Anterior cingulate cortex (tissue), 58 donors: ENCODE data around the gene ARHGAP24.
"Not testable (repeated sequence)": the region's sequence is repeated elsewhere in the genome, so short reads cannot be mapped to it uniquely, and the experiment has no call there.

Experiments
- DNase-seq, 58 donors: peaks; one replicate each; lab custom pipeline; 2025; lab: John Stamatoyannopoulos, UW

ARHGAP24 gene

DNA sequence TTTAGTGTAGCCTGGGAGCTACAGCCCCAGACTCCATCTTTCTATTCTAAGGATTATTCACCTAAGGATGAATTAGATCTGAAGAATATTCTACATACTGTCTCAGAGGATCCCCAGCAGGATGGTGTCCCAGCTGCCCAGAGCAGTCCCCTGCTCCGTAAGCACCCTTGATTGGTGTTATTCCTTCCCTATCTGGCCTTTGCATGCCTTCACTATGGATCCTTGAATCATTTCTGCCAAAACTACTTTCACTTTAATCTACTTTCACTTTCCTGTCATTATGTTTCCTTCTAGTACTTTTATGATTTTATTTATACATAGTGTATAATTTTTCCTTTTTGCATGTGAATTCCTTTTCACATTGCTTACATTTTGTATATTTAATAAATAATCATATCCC, 39.2 kb downstream of the ARHGAP24 start:
- no peak for DNase-seq

DNA sequence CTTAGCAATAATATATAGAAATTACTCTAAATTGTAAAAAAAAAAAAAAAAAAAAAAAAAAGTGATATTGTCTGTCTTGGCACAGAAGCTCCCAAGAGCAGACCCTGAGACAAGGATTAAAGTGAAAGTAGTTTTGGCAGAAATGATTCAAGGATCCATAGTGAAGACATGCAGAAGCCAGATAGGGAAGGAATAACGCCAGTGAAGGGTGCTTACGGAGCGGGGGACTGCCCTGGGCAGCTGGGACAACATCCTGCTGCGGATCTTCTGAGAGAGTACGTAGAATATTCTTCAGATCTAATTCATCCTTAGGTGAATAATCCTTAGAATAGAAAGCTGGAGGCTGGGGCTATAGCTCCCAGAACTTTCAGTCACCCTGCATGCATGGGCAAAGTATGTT, 39.8 kb downstream of the ARHGAP24 start:
- DNase-seq, result no peak

DNA sequence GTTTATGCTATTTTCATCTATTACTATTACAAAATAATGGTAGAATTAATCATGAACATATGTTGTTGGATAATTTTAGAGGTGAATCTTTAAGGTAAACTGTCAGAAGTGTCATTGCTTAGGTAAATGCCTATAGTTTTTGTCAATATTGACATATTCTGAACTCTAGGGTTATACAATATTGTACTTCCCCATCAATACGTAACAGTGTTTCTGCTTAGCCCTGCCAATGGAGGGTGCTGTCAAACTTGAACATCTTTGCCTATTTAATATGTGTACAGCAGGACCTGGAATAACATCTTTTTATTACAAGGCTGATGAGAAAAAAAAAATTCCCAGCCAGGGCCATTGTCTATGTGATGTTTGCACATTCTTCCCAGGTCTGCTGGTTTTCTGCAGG, 40.8 kb downstream of the ARHGAP24 start:
- no peak for DNase-seq

DNA sequence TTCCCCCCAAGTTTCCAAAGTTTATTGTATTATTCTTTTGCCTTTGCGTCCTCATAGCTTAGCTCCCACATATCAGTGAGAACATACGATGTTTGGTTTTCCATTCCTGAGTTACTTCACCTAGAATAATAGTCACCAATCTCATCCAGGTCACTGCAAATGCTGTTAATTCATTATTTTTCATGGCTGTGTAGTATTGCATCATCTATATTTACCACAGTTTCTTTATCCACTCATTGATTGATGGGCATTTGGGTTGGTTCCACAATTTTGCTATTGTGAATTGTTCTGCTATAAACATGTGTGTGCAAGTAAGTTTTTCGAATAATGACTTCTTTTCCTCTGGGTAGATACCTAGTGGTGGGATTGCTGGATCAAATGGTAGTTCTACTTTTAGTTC, 43.6 kb downstream of the ARHGAP24 start:
- DNase-seq, result not testable (repeated sequence)

DNA sequence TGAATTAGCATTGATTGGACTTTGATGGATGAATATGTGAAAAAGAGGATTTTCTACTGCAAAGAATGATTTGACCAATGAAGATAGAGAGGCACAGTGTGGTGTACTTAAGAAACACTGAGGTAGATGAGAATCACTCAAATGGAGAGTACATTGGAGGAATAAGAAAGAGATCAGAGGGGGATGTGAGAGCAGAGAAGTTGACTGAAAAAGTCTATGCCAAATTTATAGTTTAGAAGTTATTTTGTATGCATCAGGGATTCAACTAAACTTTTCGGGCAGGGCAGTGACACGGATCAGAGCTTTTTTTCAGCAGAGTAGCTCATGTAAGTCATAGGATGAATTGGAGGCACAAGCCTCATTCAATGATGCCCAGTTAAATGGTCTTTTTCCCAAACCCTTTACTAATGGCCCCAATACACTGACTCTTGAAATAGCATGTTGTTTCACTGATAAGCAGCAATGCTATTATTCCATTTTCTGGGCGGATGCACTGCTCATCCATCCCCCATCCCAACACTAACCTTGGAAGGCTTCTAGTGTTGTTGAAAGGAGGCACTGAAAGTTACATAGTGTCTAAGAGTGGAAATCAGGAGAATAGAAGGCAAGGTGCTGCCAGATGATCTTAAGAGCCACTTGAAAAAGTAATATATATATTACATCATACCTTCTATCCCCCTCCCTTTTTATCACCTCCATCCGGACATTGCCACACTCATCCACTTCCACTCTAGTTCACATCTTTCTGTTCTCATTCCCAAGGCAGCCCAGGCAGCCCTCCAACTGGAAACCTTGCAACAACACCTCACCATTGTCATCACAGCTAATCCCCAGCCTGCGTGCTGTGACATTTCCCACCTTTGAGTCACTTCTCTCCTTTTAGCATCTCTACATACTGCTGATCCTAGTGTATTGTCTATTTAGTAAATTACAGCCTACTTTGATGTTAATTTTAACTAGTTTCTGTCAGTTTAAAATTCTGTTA, 46.1 kb downstream of the ARHGAP24 start:
- no peak for DNase-seq

DNA sequence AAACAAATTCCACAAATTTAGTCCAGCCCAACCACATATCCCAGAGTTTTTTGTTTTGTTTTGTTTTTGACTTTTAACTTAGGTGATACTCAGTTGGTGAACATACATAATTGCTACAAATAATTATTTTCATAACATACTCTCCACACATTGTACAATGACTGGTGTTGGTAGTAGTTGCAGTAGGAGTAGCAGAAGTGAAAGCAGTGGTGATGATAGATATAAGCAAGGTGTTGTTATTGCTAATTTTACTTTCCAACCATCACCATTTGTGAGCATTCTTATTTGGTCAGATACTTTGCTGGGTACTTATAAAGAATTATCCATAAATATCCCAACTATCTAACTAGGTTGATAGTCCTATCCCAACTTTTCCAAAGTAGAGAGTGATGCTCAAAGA, 47.3 kb downstream of the ARHGAP24 start:
- DNase-seq, result no peak

DNA sequence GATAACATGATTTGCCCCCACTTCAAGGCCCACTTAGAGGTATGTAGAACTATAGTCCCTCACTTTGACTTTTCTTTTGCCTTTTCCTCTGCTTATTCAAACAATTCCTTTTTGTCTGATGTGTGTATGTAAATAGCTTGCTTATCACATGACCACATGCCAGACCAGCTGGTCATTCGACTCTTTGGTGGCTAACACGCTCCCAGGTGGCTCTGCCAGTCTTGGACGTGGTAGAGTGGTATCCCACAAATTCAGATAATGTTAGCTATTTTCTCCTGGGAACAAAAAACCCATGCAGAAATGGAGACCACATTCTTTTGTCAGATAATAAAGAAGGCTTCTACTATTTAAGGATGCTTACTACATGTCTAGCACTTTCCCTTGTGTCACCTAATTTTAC, 47.9 kb downstream of the ARHGAP24 start:
- no peak for DNase-seq

DNA sequence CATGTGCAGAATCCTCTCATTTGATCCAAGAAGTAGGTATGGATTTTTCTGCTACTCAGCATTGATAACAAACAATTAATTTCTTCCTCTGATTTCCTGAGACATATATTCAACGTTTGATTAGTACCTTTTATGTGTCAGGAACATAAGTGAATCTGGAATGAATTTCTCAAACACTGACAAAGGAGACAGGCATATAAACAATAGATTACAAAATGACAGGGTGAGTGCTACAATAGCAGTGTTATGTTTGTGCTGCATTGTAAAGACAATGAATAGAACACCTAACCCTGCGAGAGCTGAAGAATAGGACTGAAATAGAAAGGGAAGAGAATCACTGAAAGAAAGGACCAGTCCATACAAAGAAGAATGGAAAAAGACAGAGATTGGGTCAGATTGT, 52.9 kb downstream of the ARHGAP24 start:
- DNase-seq, result no peak

DNA sequence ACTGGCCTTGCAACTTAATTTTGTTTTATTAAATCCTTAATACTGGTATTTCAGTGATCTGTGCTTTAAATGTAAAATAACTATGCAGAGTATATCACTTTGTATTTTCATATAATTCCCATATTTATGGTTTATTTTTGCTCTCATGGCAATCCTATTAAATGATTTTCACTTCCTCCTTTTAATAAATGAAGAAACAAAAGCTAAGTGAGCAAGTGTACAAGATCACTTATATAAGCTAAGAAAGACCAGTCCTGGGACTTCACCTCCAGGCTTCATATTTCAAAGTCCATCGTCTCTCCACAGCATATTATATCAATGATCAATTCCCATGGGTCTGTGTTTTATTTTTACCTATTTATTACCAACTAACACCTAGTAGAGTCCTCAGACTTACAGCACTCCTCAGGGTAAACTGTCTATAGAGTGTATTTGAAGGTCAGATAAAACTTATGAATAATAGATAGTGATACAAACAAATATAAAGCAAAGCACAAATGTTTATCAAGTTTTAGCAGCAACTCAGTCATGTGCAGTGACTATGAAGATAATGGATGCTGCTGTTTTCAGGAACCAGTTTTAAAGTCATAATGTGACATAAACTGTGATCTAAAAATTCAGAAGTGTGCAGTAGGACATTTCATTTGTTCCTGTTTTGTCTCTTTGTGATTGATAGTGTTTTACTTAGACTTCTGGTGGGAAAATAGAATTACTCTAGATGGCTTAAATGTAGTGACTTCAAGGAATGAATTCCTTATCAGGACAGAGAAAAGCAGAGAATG, 56.8 kb downstream of the ARHGAP24 start:
- no peak for DNase-seq

DNA sequence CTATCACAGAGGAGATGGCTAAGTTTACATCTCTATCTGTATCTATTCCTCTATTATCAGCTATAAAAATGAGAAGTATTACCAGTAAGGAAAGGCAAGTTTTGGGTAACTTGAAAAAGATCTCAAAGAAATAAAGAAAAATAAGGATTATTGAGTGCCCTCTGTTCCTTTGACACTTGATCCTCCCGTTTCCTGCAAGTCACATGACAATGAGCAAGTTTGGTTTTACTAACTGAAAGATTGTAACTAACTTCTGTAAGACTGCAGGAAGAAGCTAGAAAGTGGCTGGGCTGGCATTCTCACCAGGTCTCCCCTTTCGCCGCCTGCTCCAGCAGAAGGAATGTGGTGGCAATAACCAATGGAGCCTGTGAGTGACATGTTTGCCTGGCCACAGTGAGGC, 59.2 kb downstream of the ARHGAP24 start:
- DNase-seq, result no peak

DNA sequence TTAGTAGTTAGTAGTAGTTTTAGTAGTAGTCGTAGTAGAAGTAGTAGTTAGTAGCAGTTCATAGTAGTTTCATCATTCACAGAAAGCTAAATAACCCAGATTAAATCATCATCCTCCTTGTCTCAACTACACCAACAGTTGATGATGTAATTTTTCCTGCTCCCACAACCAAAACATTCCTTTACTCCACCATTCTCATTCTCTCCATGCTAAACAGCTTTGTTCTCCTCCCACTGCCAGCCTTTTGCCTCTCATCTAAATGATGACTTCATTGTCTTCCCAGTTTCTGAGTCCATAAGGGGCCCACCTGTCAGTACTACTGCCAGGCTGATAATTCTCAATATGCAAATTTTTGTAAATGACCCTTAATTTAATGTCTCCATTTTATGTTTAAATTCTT, 68.9 kb downstream of the ARHGAP24 start:
- DNase-seq, result no peak

DNA sequence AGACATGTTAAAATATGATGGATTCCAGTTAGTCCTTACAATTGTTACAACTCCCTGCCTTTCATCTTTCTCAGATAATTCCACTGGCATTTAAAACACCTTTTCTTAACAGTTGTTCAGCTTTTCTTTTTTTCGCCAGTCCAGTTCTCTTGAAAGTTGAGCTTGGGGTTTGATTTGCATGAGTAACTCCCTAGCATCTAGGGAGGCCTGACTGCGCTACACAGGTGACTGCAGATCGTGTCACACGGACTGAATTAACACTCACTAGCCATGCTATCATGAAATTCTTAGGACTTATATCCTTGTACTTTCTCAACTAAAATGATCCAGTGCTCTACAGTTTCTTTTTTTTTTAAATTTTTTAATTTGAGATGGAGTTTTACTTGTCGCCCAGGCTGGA, 69.8 kb downstream of the ARHGAP24 start:
- no peak for DNase-seq

DNA sequence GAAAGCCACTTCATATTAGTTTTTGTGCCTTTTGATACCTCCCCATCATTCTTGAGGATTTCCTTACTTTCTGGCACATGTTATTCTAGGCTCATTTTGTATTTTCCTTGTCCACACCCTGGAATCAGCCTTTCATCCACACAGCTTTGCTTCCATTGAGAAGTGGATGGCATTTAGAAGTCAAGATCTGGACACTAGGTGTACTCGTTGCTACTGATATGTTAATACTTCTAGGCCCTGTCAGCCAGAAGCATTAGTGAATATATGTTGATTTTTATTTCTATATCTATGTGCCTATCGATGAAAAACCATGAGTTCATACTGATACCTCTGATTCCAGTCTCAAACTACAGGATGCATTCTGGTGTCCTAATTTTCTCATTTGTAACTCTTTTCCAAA, 73.2 kb downstream of the ARHGAP24 start:
- no peak for DNase-seq

DNA sequence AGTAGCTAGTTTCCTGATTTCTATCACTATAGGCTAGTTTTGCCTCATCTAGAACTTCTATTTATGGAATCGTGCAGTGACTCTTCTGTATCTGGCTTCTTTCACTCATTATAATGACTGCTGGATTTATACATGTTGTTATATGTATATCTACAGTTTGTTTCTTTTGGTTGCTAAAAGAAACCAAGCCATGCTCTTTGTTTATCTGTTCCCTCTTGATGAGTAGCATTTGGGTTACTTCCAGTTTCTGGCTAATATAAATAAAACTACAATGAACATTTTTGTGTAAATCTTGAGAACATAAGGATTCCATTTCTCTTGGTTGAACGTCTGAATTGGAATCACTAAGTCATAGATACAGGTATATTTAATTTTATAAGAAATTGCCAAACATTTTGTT, 73.9 kb downstream of the ARHGAP24 start:
- no peak for DNase-seq

DNA sequence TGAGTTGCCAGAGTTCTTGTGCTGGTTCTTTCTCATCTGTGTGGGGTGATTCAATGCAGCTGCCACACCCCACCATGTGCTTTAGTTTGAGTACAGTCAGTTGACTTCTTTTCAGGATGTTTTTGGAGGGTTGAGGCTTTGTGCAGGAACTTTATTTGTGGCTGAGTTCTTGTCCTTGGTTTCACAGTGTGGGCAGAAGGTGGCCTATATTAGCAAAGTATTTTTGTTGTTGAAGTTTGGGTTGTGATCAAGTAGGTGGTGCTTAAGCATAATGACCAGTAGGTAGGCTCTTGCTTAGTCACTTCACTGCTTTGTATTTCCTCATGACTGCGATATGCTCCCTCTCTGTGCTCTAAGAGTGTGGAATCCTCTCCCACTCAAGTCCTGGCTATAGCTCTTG, 80.3 kb downstream of the ARHGAP24 start:
- no peak for DNase-seq

DNA sequence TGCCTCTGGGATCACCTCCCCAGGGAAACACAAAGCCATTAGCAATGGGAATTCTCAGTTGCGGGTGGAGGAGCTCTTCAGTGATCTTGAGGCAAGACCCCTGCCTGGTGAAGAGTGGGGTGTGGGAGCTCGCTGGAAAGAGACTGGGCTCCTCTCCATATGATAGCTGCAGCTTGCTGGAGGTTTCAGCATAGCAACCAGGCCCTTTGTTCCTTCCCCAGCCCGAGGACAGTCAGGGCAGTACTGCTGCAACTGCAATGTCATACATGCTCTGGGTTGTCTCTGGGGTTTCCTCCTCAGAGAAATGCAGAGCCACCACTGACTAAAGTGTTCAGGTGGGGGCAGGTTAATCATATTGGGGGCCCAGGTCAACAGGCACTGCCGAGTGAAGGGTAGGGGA, 81.3 kb downstream of the ARHGAP24 start:
- no peak for DNase-seq

DNA sequence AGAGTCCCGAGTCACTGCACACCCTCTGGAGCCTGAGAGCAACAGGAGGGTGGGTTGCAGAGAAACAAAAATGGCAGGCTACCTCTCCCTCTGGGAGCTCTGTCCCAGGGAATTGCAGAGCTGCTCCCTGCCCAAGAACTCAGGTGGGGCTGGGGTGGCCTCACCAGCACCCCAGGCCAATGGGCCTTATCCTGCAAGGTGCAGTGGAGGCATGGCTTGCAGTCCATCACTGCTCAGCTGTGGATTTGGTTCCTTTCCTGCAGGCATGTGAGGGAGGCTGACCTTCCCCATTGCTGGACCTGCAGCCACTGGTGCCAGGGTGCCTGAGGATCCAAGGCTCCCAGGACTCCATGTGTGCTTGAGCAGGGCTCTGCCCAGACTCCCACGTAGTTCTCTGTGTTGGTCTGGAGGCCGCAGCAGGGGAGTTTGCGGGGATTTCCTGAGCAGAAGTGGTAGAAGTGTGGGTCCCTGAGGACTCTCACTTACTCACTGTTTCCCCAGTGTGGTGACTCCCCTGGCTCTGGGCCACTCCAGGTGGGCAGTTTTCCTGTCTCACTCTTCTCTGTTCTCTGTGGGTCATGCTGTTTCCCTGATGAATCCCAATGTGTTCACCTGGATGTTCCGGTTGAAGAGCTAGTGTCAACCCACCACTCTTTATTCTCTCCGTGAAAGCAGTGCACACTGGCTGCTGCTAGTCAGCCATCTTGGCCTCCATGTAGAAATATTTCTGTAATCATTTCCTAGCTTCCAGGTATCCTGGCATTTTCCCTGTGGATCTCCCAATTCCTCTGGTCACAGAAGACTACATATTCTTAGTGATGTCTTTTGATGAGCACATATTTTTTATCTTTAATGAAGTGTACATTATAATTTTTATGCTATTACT, 82.3 kb downstream of the ARHGAP24 start:
- no peak for DNase-seq

DNA sequence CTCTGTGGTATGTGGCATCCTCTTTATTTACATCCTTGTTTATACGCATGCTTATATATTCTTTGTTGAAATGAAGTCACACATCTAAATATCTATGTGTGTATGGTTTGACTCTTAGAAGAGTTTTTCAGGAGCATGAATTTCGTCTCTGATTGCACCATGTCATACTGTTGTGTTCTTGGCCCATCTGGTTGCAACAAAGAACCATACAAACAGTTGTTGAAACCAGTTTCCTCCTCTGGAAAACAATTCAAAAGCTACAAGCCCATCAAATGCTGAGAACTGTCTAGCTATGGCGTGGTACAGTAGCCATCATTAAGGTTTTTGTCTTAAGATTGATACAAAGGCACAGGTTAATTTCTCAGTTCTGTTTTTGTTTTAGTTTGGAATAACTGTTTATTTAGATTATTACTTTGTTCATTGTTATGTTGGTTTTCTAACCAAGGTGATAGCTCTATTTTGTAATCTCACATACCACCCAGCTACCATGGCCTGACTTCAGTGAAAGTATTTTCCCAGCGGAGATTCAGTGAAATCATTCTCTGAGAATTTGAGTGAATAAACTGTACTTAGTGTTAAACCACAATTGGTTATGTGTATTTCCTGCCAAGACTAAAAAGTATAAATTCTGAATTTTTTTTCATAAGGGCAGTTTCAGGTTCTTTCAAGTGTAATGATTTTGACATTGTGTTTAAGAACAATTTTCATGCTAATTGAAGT, 91.0 kb downstream of the ARHGAP24 start:
- no peak for DNase-seq

DNA sequence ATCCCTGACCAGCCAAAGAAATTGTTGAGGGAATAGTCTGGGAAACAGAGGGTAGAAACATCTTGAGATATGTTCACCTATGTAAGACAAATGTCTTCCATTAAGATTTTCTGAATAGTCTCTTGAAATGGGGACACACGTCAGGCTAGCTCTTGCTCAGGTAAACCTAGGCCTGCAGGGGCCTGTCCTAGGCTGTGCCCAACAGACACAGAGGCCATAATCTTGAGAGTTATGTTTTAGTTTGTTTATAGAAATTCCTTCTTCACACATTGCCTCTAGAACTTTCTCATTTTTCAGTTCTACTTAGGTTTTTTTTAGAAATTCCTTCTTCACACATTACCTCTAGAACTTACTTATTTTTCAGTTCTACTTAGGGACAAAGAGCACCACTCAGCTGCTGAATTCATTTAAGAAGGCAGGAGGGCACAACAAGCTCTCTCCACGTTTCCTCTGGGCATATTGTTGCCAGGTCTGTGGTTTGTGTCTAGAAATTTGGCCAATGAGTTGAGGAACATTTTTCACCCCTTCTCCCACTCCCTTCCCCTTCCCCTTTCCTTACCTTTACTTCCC, 94.9 kb downstream of the ARHGAP24 start:
- no peak for DNase-seq

DNA sequence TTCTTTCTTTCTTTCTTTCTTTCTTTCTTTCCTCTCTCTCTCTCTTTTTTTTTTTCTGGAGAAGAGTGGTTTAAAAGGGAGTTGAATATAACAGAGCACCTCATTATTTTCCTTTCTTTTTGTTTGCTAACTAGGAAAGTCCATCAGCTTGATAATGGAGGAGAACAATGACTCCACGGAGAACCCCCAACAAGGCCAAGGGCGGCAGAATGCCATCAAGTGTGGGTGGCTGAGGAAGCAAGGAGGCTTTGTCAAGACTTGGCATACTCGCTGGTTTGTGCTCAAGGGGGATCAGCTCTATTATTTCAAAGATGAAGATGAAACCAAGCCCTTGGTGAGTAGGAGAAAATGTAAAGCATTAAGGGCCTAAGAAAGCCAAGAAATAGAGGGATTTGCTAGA, 95.4 kb downstream of the ARHGAP24 start:
- no peak for DNase-seq
